H1 (cell line): ENCODE data around the gene FAM24B. TPM values are rescaled to one million over a fixed set of nuclear protein-coding genes. Genes with fewer than 3 reads are reported as not detected.

ENCODE experiments used
- CTCF ChIA-PET: fragments of 300-600 bp; sonication (Branson Sonifier 250); formaldehyde crosslinking; loops from one replicate; lab custom pipeline; 2021; ENCODE audit not compliant: partially characterized antibody; lab: Charles Lee
- POLR2A ChIA-PET: fragments of 300-600 bp; sonication (Branson Sonifier 250); formaldehyde crosslinking; loops from one replicate; lab custom pipeline; 2021; ENCODE audit warnings: inconsistent platforms; ENCODE audit not compliant: partially characterized antibody; lab: Charles Lee
- DNase-seq, 2 experiments: peaks; one replicate each; pipeline versions ENCODE4 v3.0.0 to v3.0.0-alpha.2; 2010 to 2022; ENCODE audit warnings: low spot score in 2 of 2, low read depth in 1 of 2, mixed read lengths in 1 of 2
- FAIRE-seq: peaks from 2 replicates; lab custom pipeline; 2011; peaks lifted over from hg19 to GRCh38; lab: Jason Lieb, UNC
- H2AFZ ChIP-seq: 2 replicates; pipeline ENCODE4 v1.8.1; 2012; ENCODE audit warnings: low read length, inconsistent platforms
- H2AK5ac ChIP-seq: 2 replicates; pipeline ENCODE4 v1.6.1; 2013; ENCODE audit warnings: low read depth, low read length
- H2BK120ac ChIP-seq: replicated peaks from 2 replicates; pipeline ENCODE3; 2013; ENCODE audit warnings: low read depth, low read length, inconsistent platforms
- H2BK12ac ChIP-seq: 2 replicates; pipeline ENCODE4 v1.6.1; 2013; ENCODE audit warnings: low read depth, low read length
- H2BK15ac ChIP-seq: 2 replicates; pipeline ENCODE4 v1.6.1; 2013; ENCODE audit warnings: low read length
- H2BK20ac ChIP-seq: 2 replicates; pipeline ENCODE4 v1.6.1; 2013; ENCODE audit warnings: low read length
- H2BK5ac ChIP-seq: 2 replicates; pipeline ENCODE4 v1.6.1; 2013; ENCODE audit warnings: low read depth, low read length
- H3K14ac ChIP-seq: 2 replicates; pipeline ENCODE4 v1.6.1; 2013; ENCODE audit warnings: inconsistent platforms; ENCODE audit not compliant: insufficient read length
- H3K18ac ChIP-seq: 2 replicates; pipeline ENCODE4 v1.6.1; 2013; ENCODE audit warnings: low read length; ENCODE audit errors: extremely low read depth
- H3K23ac ChIP-seq: 2 replicates; pipeline ENCODE4 v1.6.1; 2013; ENCODE audit warnings: inconsistent platforms; ENCODE audit not compliant: insufficient read length
- H3K23me2 ChIP-seq: 2 replicates; pipeline ENCODE4 v1.6.1; 2013; ENCODE audit warnings: low read depth, low read length
- H3K27ac ChIP-seq: 2 replicates; pipeline ENCODE4 v1.6.1; 2011; ENCODE audit warnings: low read depth, low read length, inconsistent platforms
- H3K27me3 ChIP-seq, 4 experiments: replicated peaks in 1 of 4; 1 replicate in 1 of 4; 2 replicates in 3 of 4; pipeline versions ENCODE4 v1.6.1 to v1.8.1; 2011 to 2013; ENCODE audit warnings: low read length in 3 of 4, mild to moderate bottlenecking in 3 of 4, inconsistent platforms in 2 of 4, mixed read lengths in 2 of 4, moderate library complexity in 1 of 4; ENCODE audit not compliant: control insufficient read depth in 3 of 4, insufficient read depth in 3 of 4; ENCODE audit errors: extremely low read depth in 1 of 4
- H3K36me3 ChIP-seq, 4 experiments: 2 replicates each; pipeline versions ENCODE4 v1.6.1 to v1.8.1; 2011 to 2013; ENCODE audit warnings: mild to moderate bottlenecking in 4 of 4, low read length in 3 of 4, moderate library complexity in 2 of 4, control low read depth in 1 of 4, inconsistent platforms in 1 of 4; ENCODE audit not compliant: insufficient read depth in 4 of 4, control insufficient read depth in 2 of 4
- H3K4ac ChIP-seq: replicated peaks from 2 replicates; pipeline ENCODE3; 2013; ENCODE audit warnings: low read length, low read depth, mixed read lengths, inconsistent platforms; ENCODE audit not compliant: insufficient read length
- H3K4me1 ChIP-seq, 4 experiments: replicated peaks in 1 of 4; 1 replicate in 1 of 4; 2 replicates in 3 of 4; pipeline versions ENCODE4 v1.6.1 to v1.8.1; 2011 to 2013; ENCODE audit warnings: low read length in 3 of 4, inconsistent platforms in 2 of 4, mixed read lengths in 1 of 4; ENCODE audit not compliant: insufficient read depth in 4 of 4, control insufficient read depth in 3 of 4
- H3K4me2 ChIP-seq, 2 experiments: 2 replicates each; pipeline versions ENCODE4 v1.6.1 to v1.8.1; 2011 to 2013; ENCODE audit warnings: low read depth in 2 of 2, low read length in 2 of 2, control low read depth in 1 of 2, inconsistent platforms in 1 of 2, mild to moderate bottlenecking in 1 of 2; ENCODE audit not compliant: insufficient read depth in 1 of 2
- H3K4me3 ChIP-seq, 4 experiments: fragments of 200-600, 300-600 bp in 1 of 4; sonication (generic), shearing (Covaris generic), sonication (Bioruptor Twin) in 1 of 4; 2 replicates each; pipeline versions ENCODE4 v1.5.1 to v1.8.1; 2011 to 2016; ENCODE audit warnings: low read length in 4 of 4, low read depth in 3 of 4, control low read depth in 2 of 4, inconsistent platforms in 2 of 4, mild to moderate bottlenecking in 2 of 4, mixed read lengths in 1 of 4, moderate library complexity in 1 of 4; ENCODE audit not compliant: insufficient read depth in 2 of 4; ENCODE audit errors: extremely low read depth in 1 of 4
- H3K56ac ChIP-seq: replicated peaks from 2 replicates; pipeline ENCODE3; 2013; ENCODE audit warnings: low read depth, mild to moderate bottlenecking, mixed read lengths, low read length, inconsistent platforms; ENCODE audit not compliant: insufficient read length
- H3K79me1 ChIP-seq: 2 replicates; pipeline ENCODE4 v1.6.1; 2013; ENCODE audit warnings: low read depth, low read length, control low read depth
- H3K79me2 ChIP-seq, 2 experiments: 2 replicates each; pipeline versions ENCODE4 v1.6.1 to v1.8.1; 2012 to 2013; ENCODE audit warnings: low read length in 2 of 2, mild to moderate bottlenecking in 2 of 2, inconsistent platforms in 1 of 2; ENCODE audit not compliant: insufficient read depth in 2 of 2, control insufficient read depth in 1 of 2
- H3K9ac ChIP-seq, 4 experiments: replicated peaks in 1 of 4; 1 replicate in 1 of 4; 2 replicates in 3 of 4; pipeline versions ENCODE4 v1.6.1 to v1.8.1; 2011 to 2013; ENCODE audit warnings: low read depth in 3 of 4, low read length in 3 of 4, control low read depth in 2 of 4, mild to moderate bottlenecking in 2 of 4, moderate library complexity in 2 of 4, inconsistent platforms in 1 of 4; ENCODE audit errors: extremely low read depth in 1 of 4
- H3K9me3 ChIP-seq, 2 experiments: 2 replicates each; pipeline versions ENCODE4 v1.6.1 to v1.8.1; 2012 to 2013; ENCODE audit warnings: mild to moderate bottlenecking in 2 of 2, moderate library complexity in 2 of 2, control low read depth in 1 of 2, inconsistent platforms in 1 of 2, low read depth in 1 of 2, low read length in 1 of 2, mixed read lengths in 1 of 2; ENCODE audit not compliant: insufficient read depth in 2 of 2
- H4K20me1 ChIP-seq, 2 experiments: replicated peaks in 1 of 2; 2 replicates each; pipeline versions ENCODE3 to v1.8.1; 2011 to 2013; ENCODE audit warnings: inconsistent platforms in 2 of 2, low read length in 2 of 2, mild to moderate bottlenecking in 1 of 2; ENCODE audit not compliant: insufficient read depth in 2 of 2, control insufficient read depth in 1 of 2
- H4K5ac ChIP-seq: 2 replicates; pipeline ENCODE4 v1.6.1; 2013; ENCODE audit warnings: low read length, low read depth, mixed read lengths, inconsistent platforms; ENCODE audit not compliant: insufficient read length
- H4K8ac ChIP-seq: 2 replicates; pipeline ENCODE4 v1.8.0; 2013; ENCODE audit warnings: mild to moderate bottlenecking, moderate library complexity, low read length, inconsistent platforms; ENCODE audit not compliant: insufficient read depth; ENCODE audit errors: extremely low read depth
- H4K91ac ChIP-seq: replicated peaks from 2 replicates; pipeline ENCODE3; 2013; ENCODE audit warnings: low read length, mixed read lengths, inconsistent platforms; ENCODE audit not compliant: insufficient read length
- E2F6 ChIP-seq: IDR thresholded peaks from 2 replicates; pipeline ENCODE4 v1.6.1; 2012; ENCODE audit warnings: inconsistent platforms
- SUZ12 ChIP-seq: fragments of 200-600 bp; sonication (generic); IDR thresholded peaks from 2 replicates; pipeline ENCODE4 v1.6.1; 2012; ENCODE audit warnings: mild to moderate bottlenecking, inconsistent platforms, low read length, moderate library complexity, mixed read lengths
- WGBS, 2 experiments: shearing (Covaris generic) in 1 of 2; methylation state at CpG; one replicate each; pipeline versions ENCODE4 v1.1.6 to v1.1.7; 2013 to 2015; ENCODE audit warnings: low lambda C conversion rate in 2 of 2, mixed read lengths in 2 of 2, inconsistent platforms in 1 of 2, low coverage in 1 of 2, missing lambda C conversion rate in 1 of 2; ENCODE audit not compliant: insufficient replicate concordance in 2 of 2, insufficient coverage in 1 of 2, insufficient read length in 1 of 2; ENCODE audit errors: extremely low coverage in 1 of 2, missing lambda C conversion rate in 1 of 2; 5-methylcytosine and 5-hydroxymethylcytosine counted together
- long read RNA-seq, 2 experiments: library from RNA in 1 of 2; library from capped mRNA in 1 of 2; stranded (forward); transcript quantifications; one replicate each; pipeline ENCODE4 v2.0.0, GENCODE V29; 2021; ENCODE audit warnings: inconsistent platforms in 1 of 2
- polyA minus RNA-seq, 3 experiments: library from RNA; depleted of rRNA, polyadenylated mRNA; stranded (reverse); fragments of >200 nt; gene quantifications; 1 replicate in 2 of 3; 2 replicates in 1 of 3; pipeline ENCODE4 v1.2.3, GENCODE V29; 2011
- polyA plus RNA-seq, 7 experiments: library from polyadenylated mRNA; depleted of rRNA in 3 of 7; stranded (reverse) in 5 of 7; unstranded in 2 of 7; fragments of >200 nt in 5 of 7; fragments of 200-250 nt in 2 of 7; gene quantifications; 1 replicate in 5 of 7; 2 replicates in 1 of 7; 4 replicates in 1 of 7; pipeline versions ENCODE4 v1.2.1 to v1.2.3, GENCODE V29; 2011 to 2013; ENCODE audit warnings: missing spikeins in 2 of 7, mixed read lengths in 2 of 7
- total RNA-seq: library from RNA; stranded (reverse); fragmentation: NEBNext Ultra II Directional; extraction: Animal tissue kit (Norgen Biotek cat#: 25700); gene quantifications from 2 replicates; pipeline ENCODE4 v1.2.1, GENCODE V29; 2021

FAM24B gene
- total RNA-seq (0.50 and 0.73 TPM in 2 replicates), polyA plus RNA-seq (2011; rRNA removed) (0.55 and 0.56 TPM in 2 replicates), polyA minus RNA-seq (2011; rRNA and poly(A)+ RNA removed) (0.34 TPM in 1 of 2 replicates, not detected in the other)
- 0.76 TPM for polyA plus RNA-seq (2011; cell fraction: cytosol; rRNA removed)
- 0.84 TPM for polyA plus RNA-seq (2011; cell fraction: nucleus; rRNA removed)
- 0.31 to 0.75 TPM (median 0.70 TPM) in 3 of 4 replicates, not detected in the other for polyA plus RNA-seq (2012, experiment 1 of 2)
- 0.34 TPM for polyA plus RNA-seq (2012, experiment 2 of 2)
- 1.9 TPM for polyA plus RNA-seq (2013, experiment 1 of 2)
- 1.4 TPM for polyA plus RNA-seq (2013, experiment 2 of 2)
- polyA minus RNA-seq (2011; cell fraction: cytosol; rRNA and poly(A)+ RNA removed) = not detected
- polyA minus RNA-seq (2011; cell fraction: nucleus; rRNA and poly(A)+ RNA removed) = 1.2 TPM
- long read RNA-seq, experiment 1 = 0 reads
- long read RNA-seq, experiment 2 = 0 reads

- ChIA-PET CTCF (no interaction called here), POLR2A (interaction anchor here (1.0 kb wide), 2 partner anchors 10 to 34 kb away, joined by 4 read pairs; partner anchors contain the start of gene CUZD1)
- H2BK15ac ChIP-seq = peak within 1 kb of the TSS; percentile 73; the same call in 1 of the 2 replicates
- 85% methylated on average over 63 of the region's 95 CpGs; no CpG with 5 or more reads in 1 of the 2 experiments for WGBS, 2 experiments
- peaks cover 5 to 27% (median 16%) of the 10 kb centered on the region in 4 experiments for H3K4me1 ChIP-seq
- peak within 1 kb of the TSS; percentile 29 for H3K18ac ChIP-seq
- H2BK12ac ChIP-seq = peak within 1 kb of the TSS; percentile 75; the same call in 1 of the 2 replicates
- no peak within 1 kb of the TSS for H3K23ac ChIP-seq
- FAIRE-seq (no peak), DNase-seq (peak in 1 of 2 experiments; percentile 52)
- H4K91ac ChIP-seq = peak within 1 kb of the TSS; percentile 89
- H3K4ac ChIP-seq = no peak within 1 kb of the TSS
- H2AFZ ChIP-seq = peak within 1 kb of the TSS; percentile 41; the same call in 1 of the 2 replicates
- H3K79me2 ChIP-seq = no peaks in the 10 kb centered on the region
- peak within 1 kb of the TSS; percentile 68 for H4K8ac ChIP-seq
- 0 out of 2 replicates have a peak within 1 kb of the TSS, but pooled peaks have one; percentile 8 for H2BK5ac ChIP-seq
- H2BK120ac ChIP-seq = peak within 1 kb of the TSS; percentile 61
- H3K79me1 ChIP-seq = no peaks in the 10 kb centered on the region
- peak within 1 kb of the TSS; percentile 17; the same call in 1 of the 2 replicates for H2AK5ac ChIP-seq
- peak within 1 kb of the TSS in 2 of 4 experiments; percentile 6 to 30; a peak in 4 of 8 replicates for H3K4me3 ChIP-seq
- H3K4me2 ChIP-seq = peak within 1 kb of the TSS; percentile 26 to 50; a peak in 3 of 4 replicates
- no peaks in the 10 kb centered on the region; a peak in 1 of 4 replicates for H3K9me3 ChIP-seq
- H4K20me1 ChIP-seq = no peaks in the 10 kb centered on the region
- H3K36me3 ChIP-seq = no peaks in the 10 kb centered on the region
- H2BK20ac ChIP-seq = peak within 1 kb of the TSS; percentile 40
- no peaks in the 10 kb centered on the region; the same call in 1 of the 2 replicates for H3K23me2 ChIP-seq
- H3K27ac ChIP-seq = no peak within 1 kb of the TSS
- H3K14ac ChIP-seq = no peak within 1 kb of the TSS
- no peak within 1 kb of the TSS for H3K9ac ChIP-seq
- peak within 1 kb of the TSS; percentile 29 for H4K5ac ChIP-seq
- H3K27me3 ChIP-seq = peaks cover 0 to 3% (median 0%) of the 10 kb centered on the region in 4 experiments; a peak in 3 of 7 replicates
- peak within 1 kb of the TSS; percentile 26 for H3K56ac ChIP-seq
- TF ChIP-seq SUZ12 (0 out of 2 replicates have a peak, but pooled peaks have one; percentile 16), E2F6 (peak; percentile 62)
Observed at GRCh38 chr10:122879339-122880273, at the start of gene FAM24B. TSS of gene FAM24B (minus strand) at chr10:122879581. CDS start at chr10:122850515, 29,066 bp downstream.
